T-cell (primary cell): ENCODE results near the gene ACAT2. TPM values are rescaled to one million over a fixed set of nuclear protein-coding genes. Genes with fewer than 3 reads are reported as not detected.
"Not testable (repeated sequence)": the region's sequence is repeated elsewhere in the genome, so short reads cannot be mapped to it uniquely, and the experiment has no call there.

Experiments
- ATAC-seq, 4 experiments: fragments of 200-7000 bp in 3 of 4; fragments of 150-1000 bp in 1 of 4; cut with Tn5 transposase; replicated peaks in 1 of 4; 1 replicate in 3 of 4; 2 replicates in 1 of 4; pipeline ENCODE4 v1.10.0; 2021; ENCODE audit warnings: moderate library complexity in 3 of 4, mild to moderate bottlenecking in 2 of 4, moderate number of reproducible peaks in 1 of 4
- CTCF ChIA-PET, 2 donors: fragments of 300-600 bp; sonication (Branson Sonifier 250); formaldehyde crosslinking; loops; one replicate each; lab custom pipeline; 2022; ENCODE audit warnings: antibody characterized with exemption in 2 of 2; lab: Charles Lee
- POLR2A ChIA-PET, 2 donors: fragments of 300-600 bp; sonication (Branson Sonifier 250); formaldehyde crosslinking; loops; one replicate each; lab custom pipeline; 2022; ENCODE audit warnings: antibody characterized with exemption in 2 of 2; lab: Charles Lee
- DNase-seq, 35 experiments: peaks; one replicate each; pipeline versions ENCODE4 v3.0.0 to v3.0.0-alpha.2; 2013 to 2023
- H3K27ac ChIP-seq: one replicate; pipeline ENCODE4 v1.5.1; 2013; ENCODE audit warnings: low read length
- H3K27me3 ChIP-seq, 2 experiments: replicated peaks in 1 of 2; 1 replicate in 1 of 2; 2 replicates in 1 of 2; pipeline versions ENCODE4 v1.6.1 to v1.7.0; 2013; ENCODE audit warnings: low read length in 1 of 2, mixed read lengths in 1 of 2; ENCODE audit not compliant: control insufficient read depth in 2 of 2, insufficient read depth in 2 of 2; ENCODE audit errors: extremely low read depth in 1 of 2
- H3K36me3 ChIP-seq, 2 donors: 1 replicate in 1 of 2; 2 replicates in 1 of 2; pipeline versions ENCODE4 v1.6.1 to v1.7.0; 2013; ENCODE audit warnings: low read length in 1 of 2; ENCODE audit not compliant: control insufficient read depth in 2 of 2, insufficient read depth in 1 of 2; ENCODE audit errors: extremely low read depth in 1 of 2
- H3K4me1 ChIP-seq, 2 experiments: 1 replicate in 1 of 2; 2 replicates in 1 of 2; pipeline versions ENCODE4 v1.6.1 to v1.7.0; 2013; ENCODE audit warnings: low read length in 2 of 2, mixed read lengths in 1 of 2; ENCODE audit not compliant: insufficient read depth in 2 of 2, control insufficient read depth in 1 of 2; ENCODE audit errors: extremely low read depth in 1 of 2
- H3K4me3 ChIP-seq, 2 donors: 1 replicate in 1 of 2; 2 replicates in 1 of 2; pipeline versions ENCODE4 v1.5.1 to v1.7.0; 2013; ENCODE audit warnings: mild to moderate bottlenecking in 2 of 2, low read length in 1 of 2, moderate library complexity in 1 of 2; ENCODE audit not compliant: control insufficient read depth in 1 of 2; ENCODE audit errors: extremely low read depth in 1 of 2
- H3K9me3 ChIP-seq: 2 replicates; pipeline ENCODE4 v1.7.0; 2013
- H3K27ac Mint-ChIP-seq, 2 donors: one replicate each; pipeline ENCODE4 v1.8.0; 2020 to 2021; ENCODE audit warnings: mild to moderate bottlenecking in 2 of 2, mixed read lengths in 2 of 2
- H3K27me3 Mint-ChIP-seq, 2 donors: one replicate each; pipeline ENCODE4 v1.8.0; 2021 to 2022; ENCODE audit warnings: mixed read lengths in 2 of 2
- H3K36me3 Mint-ChIP-seq: one replicate; pipeline ENCODE4 v1.8.0; 2021; ENCODE audit warnings: mixed read lengths
- H3K4me1 Mint-ChIP-seq, 3 donors: one replicate each; pipeline ENCODE4 v1.8.0; 2020 to 2022; ENCODE audit warnings: mixed read lengths in 3 of 3, mild to moderate bottlenecking in 1 of 3
- H3K4me3 Mint-ChIP-seq, 3 donors: one replicate each; pipeline ENCODE4 v1.8.0; 2020 to 2022; ENCODE audit warnings: mild to moderate bottlenecking in 3 of 3, mixed read lengths in 3 of 3, moderate library complexity in 3 of 3
- H3K9me3 Mint-ChIP-seq, 3 donors: one replicate each; pipeline ENCODE4 v1.8.0; 2020 to 2022; ENCODE audit warnings: mixed read lengths in 3 of 3
- WGBS: methylation state at CpG from one replicate; pipeline ENCODE4 v1.1.5; 2013; ENCODE audit warnings: missing lambda C conversion rate; ENCODE audit not compliant: insufficient coverage; 5-methylcytosine and 5-hydroxymethylcytosine counted together
- total RNA-seq, 35 experiments: library from RNA in 6 of 35; stranded (reverse) in 6 of 35; fragments of 120-200 nt in 1 of 35; gene quantifications; one replicate each; pipeline versions ENCODE4 v1.2.1 to v1.2.4 and lab custom pipeline; 2013 to 2026

The ACAT2 gene
- total RNA-seq, 5 donors from 2014 or later (not counting 1 experiment from before 2014, with no cell fraction given): 21.5 to 28.2 (median 27.4) TPM

- ATAC-seq, H3K27me3 ChIP-seq, H3K4me1 ChIP-seq, H3K27me3 Mint-ChIP-seq, H3K27ac ChIP-seq, H3K9me3 Mint-ChIP-seq, POLR2A ChIA-PET, H3K4me3 ChIP-seq, H3K4me3 Mint-ChIP-seq, DNase-seq, H3K9me3 ChIP-seq: not testable (repeated sequence)
- Mint-ChIP-seq H3K4me1 (peaks cover 12 to 32% (median 23%) of the 10 kb centered on the region in 3 donors), H3K36me3 (peaks cover 55% of the 10 kb centered on the region), H3K27ac (peak overlapping the region in 1 of 2 donors; percentile 48)
- CTCF ChIA-PET: interaction anchor here (0.6 to 0.8 kb wide), 2 partner anchors 20 to 778 kb away, joined by 3 to 4 read pairs; no protein-coding TSS in a partner anchor
- no CpG with 5 or more reads among the region's 7 CpGs for WGBS
- peaks cover 14 to 87% of the 10 kb centered on the region in 2 donors for H3K36me3 ChIP-seq
These were observed 13.7 kb upstream of the ACAT2 start for GRCh38 chr6:159748127-159748526.

DNA sequence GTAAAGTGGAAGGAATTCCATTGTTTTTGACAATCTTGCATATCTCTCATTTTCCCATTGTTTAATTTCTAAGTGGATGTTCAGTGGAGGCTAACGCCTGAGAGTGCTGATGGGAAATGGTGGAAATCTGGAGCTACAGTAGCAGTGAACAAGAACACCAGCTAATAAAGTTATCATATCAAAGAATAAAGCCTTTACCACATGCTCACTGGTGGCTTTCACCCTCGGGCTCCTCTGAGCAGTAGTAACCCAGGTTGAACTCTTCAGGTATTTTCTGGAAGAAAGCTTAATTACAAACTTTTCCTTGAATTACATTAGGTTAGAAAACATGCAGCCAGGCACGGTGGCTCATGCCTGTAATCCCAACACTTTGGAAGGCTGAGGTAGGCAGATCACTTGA, 10.4 kb upstream of the ACAT2 start:
- Mint-ChIP-seq H3K27ac (no peak overlapping the region), H3K36me3 (peaks cover 48% of the 10 kb centered on the region), H3K27me3 (no peaks in the 10 kb centered on the region), H3K4me1 (peaks cover 0 to 10% (median 3%) of the 10 kb centered on the region in 3 donors), H3K4me3 (no peak overlapping the region), H3K9me3 (no peaks in the 10 kb centered on the region)
- peaks cover 14 to 87% of the 10 kb centered on the region in 2 donors for H3K36me3 ChIP-seq
- H3K4me1 ChIP-seq: no peaks in the 10 kb centered on the region
- H3K27ac ChIP-seq: no peak overlapping the region
- CTCF ChIA-PET: interaction anchor here (0.6 kb wide), 2 partner anchors 30 to 36 kb away, joined by 3 to 4 read pairs; no protein-coding TSS in a partner anchor
- DNase-seq: no peak
- no CpG with 5 or more reads among the region's 3 CpGs for whole genome bisulfite sequencing
- H3K9me3 ChIP-seq: no peaks in the 10 kb centered on the region
- POLR2A ChIA-PET: interaction anchor here (0.7 to 1.0 kb wide), 4 partner anchors 10 to 704 kb away, joined by 3 to 10 read pairs (median 3); partner anchors contain the start of genes ACAT2 (in 1 of the 2) and MRPL18 (in 1 of the 2)
- H3K4me3 ChIP-seq: no peak overlapping the region
- ATAC-seq: no peak
- H3K27me3 ChIP-seq: no peaks in the 10 kb centered on the region

GRCh38 chr6:159753081-159753872, 8.6 kb upstream of the ACAT2 start:
- Mint-ChIP-seq H3K9me3 (no peaks in the 10 kb centered on the region), H3K4me3 (no peak overlapping the region), H3K27ac (peak overlapping the region; percentile 1 to 32), H3K4me1 (peaks cover 0 to 8% (median 3%) of the 10 kb centered on the region in 3 donors), H3K27me3 (no peaks in the 10 kb centered on the region), H3K36me3 (peaks cover 47% of the 10 kb centered on the region)
- ChIA-PET POLR2A (interaction anchor here in 1 of 2 donors (0.6 kb wide), 1 partner anchor 26 kb away, joined by 3 read pairs; the partner anchor contains the start of gene WTAP), CTCF (no interaction called here)
- DNase-seq: no peak
- ATAC-seq: no peak
- Histone ChIP-seq H3K4me3 (no peak overlapping the region), H3K9me3 (no peaks in the 10 kb centered on the region), H3K36me3 (peaks cover 14 to 78% of the 10 kb centered on the region in 2 donors), H3K4me1 (no peaks in the 10 kb centered on the region), H3K27ac (no peak overlapping the region), H3K27me3 (no peaks in the 10 kb centered on the region)
- WGBS: 100% methylated on average over 4 of the region's 6 CpGs

GRCh38 chr6:159754401-159754800, 7.4 kb upstream of the ACAT2 start:
- Histone ChIP-seq H3K27me3 (no peaks in the 10 kb centered on the region), H3K27ac (no peak overlapping the region), H3K4me1 (no peaks in the 10 kb centered on the region), H3K9me3 (no peaks in the 10 kb centered on the region), H3K36me3 (peaks cover 14 to 73% of the 10 kb centered on the region in 2 donors), H3K4me3 (no peak overlapping the region)
- H3K27me3 Mint-ChIP-seq: no peaks in the 10 kb centered on the region
- H3K36me3 Mint-ChIP-seq: peaks cover 43% of the 10 kb centered on the region
- peaks cover 0 to 6% (median 3%) of the 10 kb centered on the region in 3 donors for H3K4me1 Mint-ChIP-seq
- ChIA-PET POLR2A (no interaction called here), CTCF (no interaction called here)
- no peak for ATAC-seq
- DNase-seq: no peak
- H3K9me3 Mint-ChIP-seq: no peaks in the 10 kb centered on the region
- H3K4me3 Mint-ChIP-seq: no peak overlapping the region
- 100% methylated on average over 1 of the region's 2 CpGs for WGBS
- H3K27ac Mint-ChIP-seq: no peak overlapping the region

DNA sequence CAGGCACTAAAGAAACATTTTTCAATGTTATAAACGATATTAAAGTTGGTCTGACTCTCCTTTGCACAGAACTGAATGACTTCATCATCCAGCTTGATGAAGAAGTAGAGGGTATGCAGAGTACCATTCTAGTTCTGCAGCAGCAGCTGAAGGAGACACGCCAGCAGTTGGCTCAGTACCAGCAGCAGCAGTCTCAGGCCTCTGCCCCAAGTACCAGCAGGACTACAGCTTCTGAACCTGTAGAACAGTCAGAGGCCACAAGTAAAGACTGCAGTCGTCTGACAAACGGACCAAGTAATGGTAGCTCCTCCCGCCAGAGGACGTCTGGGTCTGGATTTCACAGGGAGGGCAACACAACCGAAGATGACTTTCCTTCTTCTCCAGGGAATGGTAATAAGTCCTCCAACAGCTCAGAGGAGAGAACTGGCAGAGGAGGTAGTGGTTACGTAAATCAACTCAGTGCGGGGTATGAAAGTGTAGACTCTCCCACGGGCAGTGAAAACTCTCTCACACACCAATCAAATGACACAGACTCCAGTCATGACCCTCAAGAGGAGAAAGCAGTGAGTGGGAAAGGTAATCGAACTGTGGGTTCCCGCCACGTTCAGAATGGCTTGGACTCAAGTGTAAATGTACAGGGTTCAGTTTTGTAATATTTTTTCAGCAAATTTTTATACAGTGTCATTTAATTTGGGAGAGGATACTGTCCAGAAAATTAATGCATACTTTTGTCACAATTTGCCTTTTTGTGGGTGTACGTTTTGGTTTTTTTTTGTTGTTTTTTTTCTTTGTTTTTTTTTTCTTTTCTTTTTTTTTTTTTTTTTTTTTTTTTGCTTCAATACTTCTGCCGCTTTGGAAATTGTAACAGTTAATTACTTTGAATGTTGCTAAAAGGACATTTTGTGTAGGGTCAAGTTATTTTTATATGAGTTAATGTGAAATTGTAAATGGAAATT, 6.6 kb upstream of the ACAT2 start:
- H3K4me1 Mint-ChIP-seq: peaks cover 0 to 5% (median 5%) of the 10 kb centered on the region in 3 donors
- Histone ChIP-seq H3K36me3 (peaks cover 14 to 64% of the 10 kb centered on the region in 2 donors), H3K4me3 (no peak overlapping the region), H3K9me3 (no peaks in the 10 kb centered on the region), H3K4me1 (no peaks in the 10 kb centered on the region), H3K27ac (no peak overlapping the region), H3K27me3 (no peaks in the 10 kb centered on the region)
- peak in 1 of 4 experiments; percentile 21 for ATAC-seq
- H3K9me3 Mint-ChIP-seq: no peaks in the 10 kb centered on the region
- H3K27me3 Mint-ChIP-seq: no peaks in the 10 kb centered on the region
- 94% methylated on average over 3 of the region's 15 CpGs for WGBS
- H3K36me3 Mint-ChIP-seq: peaks cover 37% of the 10 kb centered on the region
- H3K27ac Mint-ChIP-seq: peak overlapping the region; percentile 3 to 12
- POLR2A ChIA-PET: no interaction called here
- no peak overlapping the region for H3K4me3 Mint-ChIP-seq
- DNase-seq: no peak
- CTCF ChIA-PET: interaction anchor here in 1 of 2 donors (0.7 kb wide), 1 partner anchor 35 kb away, joined by 8 read pairs; no protein-coding TSS in a partner anchor

- H3K36me3 ChIP-seq: peaks cover 10 to 58% of the 10 kb centered on the region in 2 donors
- Mint-ChIP-seq H3K36me3 (peaks cover 33% of the 10 kb centered on the region), H3K4me1 (peaks cover 12 to 16% (median 16%) of the 10 kb centered on the region in 3 donors), H3K4me3 (no peak overlapping the region), H3K27ac (no peak overlapping the region), H3K9me3 (no peaks in the 10 kb centered on the region), H3K27me3 (no peaks in the 10 kb centered on the region)
- WGBS: 100% methylated on average over 1 of the region's 4 CpGs
- H3K27me3 ChIP-seq: no peaks in the 10 kb centered on the region
- no peaks in the 10 kb centered on the region for H3K9me3 ChIP-seq
- DNase-seq: no peak
- POLR2A ChIA-PET: interaction anchor here (0.7 to 1.0 kb wide), 4 partner anchors 18 to 31 kb away, joined by 3 to 6 read pairs (median 4); no protein-coding TSS in a partner anchor
- H3K4me3 ChIP-seq: no peak overlapping the region
- peaks cover 4 to 7% of the 10 kb centered on the region in 2 experiments for H3K4me1 ChIP-seq
- H3K27ac ChIP-seq: no peak overlapping the region
- CTCF ChIA-PET: no interaction called here
- ATAC-seq: no peak
These were observed 5.3 kb upstream of the ACAT2 start for GRCh38 chr6:159756508-159756907.
